Stimulated activated CD4-positive, alpha-beta T cell treated with anti-CD3 and anti-CD28 coated beads, Interleukin-15, amount 100 ng/mL, for 1 hour (primary cell): Measurements from ENCODE around the gene ANKRD23.
"Not testable (repeated sequence)": the region's sequence is repeated elsewhere in the genome, so short reads cannot be mapped to it uniquely, and the experiment has no call there.

ENCODE experiments used
- DNase-seq, 2 donors: peaks; one replicate each; pipeline ENCODE4 v3.0.0-alpha.2; 2020; ENCODE audit warnings: low read depth in 1 of 2, low spot score in 1 of 2

ANKRD23 gene

DNA sequence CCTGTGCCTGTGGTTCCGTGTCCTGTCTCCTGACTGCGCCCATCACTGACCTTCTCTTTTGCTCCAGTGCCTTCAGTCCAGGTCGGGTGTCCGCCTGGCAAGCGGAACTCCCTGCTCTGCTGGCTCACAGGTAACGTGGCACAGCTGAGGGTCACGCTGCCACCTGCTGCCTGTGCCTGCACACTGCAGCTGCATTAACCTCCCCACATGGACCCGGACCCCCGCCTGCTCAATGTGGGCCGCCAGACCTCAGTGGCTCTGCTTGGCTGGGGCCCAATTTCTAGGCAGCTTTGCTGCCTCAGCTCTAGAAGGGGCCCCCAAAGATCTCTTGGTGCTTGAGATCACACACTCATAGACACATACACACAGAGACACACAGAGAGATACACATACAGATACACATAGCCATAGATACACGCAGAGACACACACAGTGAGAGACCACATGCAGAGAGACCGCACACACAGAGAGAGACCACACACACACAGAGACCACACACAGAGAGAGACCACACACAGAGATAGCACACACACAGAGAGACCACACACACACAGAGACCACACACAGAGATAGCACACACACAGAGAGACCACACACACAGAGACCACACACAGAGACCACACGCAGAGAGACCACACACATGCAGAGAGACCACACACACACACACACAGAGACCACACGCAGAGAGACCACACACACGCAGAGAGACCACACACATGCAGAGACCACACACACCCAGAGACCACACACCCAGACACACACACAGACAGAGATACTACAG is 42.6 kb downstream of the ANKRD23 start:
- peak; percentile 46 to 60 for DNase-seq

GRCh38 chr2:96800061-96801004 is 43.5 kb downstream of the ANKRD23 start:
- DNase-seq, result no peak

- DNase-seq, result no peak
Observed at GRCh38 chr2:96799623-96799935, 44.2 kb downstream of the ANKRD23 start.

DNA sequence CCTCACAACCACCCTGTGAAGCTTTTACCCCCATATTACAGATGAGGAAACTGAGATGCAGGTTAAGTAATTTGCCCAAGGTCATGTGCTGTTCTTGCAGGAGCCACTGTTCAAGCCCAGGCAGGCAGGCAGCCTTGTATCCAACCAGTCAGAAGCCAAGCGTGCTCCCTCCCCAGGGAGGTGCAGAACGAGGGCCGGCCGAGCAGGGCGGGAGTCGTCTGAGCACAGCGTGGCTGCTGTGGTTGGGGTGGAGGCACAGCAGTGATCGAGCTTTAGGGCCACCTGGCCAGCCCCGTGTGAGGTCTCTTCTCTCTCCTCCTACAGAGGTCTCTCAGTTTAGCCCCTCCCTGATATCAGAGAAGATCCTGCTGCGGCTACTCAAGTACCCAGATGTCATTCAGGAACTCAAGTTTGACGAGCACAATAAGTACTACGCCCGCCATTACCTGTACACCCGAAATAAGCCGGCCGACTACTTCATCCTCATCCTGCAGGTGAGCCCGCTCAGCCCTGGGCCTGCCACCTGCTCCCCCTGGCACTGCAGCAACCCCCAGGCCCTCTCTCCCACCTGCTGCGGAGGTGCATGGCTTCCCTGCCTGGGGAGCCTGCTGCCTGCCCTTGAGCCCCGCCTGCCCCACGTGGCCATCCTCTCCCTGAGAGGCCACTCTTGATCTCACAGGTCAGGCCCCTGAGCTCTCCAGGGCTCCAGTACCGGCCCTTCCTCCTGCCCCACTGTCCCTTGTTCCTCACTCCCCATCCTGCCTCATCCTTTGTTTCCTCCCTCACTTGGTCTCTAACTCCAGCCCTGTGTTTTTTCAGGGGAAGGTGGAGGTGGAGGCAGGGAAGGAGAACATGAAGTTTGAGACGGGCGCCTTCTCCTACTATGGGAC is 44.8 kb downstream of the ANKRD23 start:
- no peak for DNase-seq

DNA sequence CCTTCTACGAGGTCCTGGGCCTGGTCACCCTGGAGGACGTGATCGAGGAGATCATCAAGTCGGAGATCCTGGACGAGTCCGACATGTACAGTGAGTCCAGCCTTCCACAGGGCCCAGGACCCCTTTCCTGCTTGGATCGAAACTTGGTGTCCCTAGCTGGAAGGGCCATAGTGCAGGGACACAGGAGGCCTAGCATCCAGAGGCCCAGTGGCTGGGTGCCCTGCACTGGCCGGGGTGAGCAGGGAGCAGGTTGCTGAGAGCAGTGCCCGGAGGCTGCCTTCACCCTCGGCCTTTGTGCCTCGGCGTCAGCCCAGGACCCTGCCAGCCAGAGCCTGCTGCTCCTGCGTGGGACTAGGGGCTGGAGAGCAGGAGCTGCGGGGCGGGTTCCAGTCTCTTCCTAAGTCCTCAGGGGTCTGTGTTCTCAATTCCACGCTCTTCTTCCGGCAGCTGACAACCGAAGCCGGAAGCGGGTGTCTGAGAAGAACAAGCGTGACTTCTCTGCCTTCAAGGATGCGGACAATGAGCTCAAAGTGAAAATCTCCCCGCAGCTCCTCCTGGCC is 46.7 kb downstream of the ANKRD23 start:
- no peak for DNase-seq

GRCh38 chr2:96796497-96796896 is 47.3 kb downstream of the ANKRD23 start:
- DNase-seq, result not testable (repeated sequence)

DNA sequence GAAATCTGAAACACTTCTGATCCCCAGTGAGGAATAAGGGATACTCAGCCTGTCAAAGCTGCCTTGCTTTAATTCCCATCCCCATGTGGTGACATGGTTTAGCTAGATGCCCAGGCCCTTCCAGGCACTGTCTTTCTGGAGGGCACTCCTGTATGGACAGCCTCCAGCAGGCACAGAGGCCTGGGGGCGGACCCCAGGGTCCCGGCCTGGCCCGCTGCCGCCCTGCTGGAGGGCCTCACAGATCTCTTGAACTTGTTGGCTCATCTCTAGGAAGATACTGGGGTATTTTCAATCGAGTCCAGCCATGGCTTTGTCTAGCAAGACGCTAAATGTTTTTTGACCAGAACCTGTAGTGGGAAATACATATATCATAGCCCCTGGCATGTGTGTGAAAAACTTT is 48.7 kb downstream of the ANKRD23 start:
- DNase-seq, result no peak

DNA sequence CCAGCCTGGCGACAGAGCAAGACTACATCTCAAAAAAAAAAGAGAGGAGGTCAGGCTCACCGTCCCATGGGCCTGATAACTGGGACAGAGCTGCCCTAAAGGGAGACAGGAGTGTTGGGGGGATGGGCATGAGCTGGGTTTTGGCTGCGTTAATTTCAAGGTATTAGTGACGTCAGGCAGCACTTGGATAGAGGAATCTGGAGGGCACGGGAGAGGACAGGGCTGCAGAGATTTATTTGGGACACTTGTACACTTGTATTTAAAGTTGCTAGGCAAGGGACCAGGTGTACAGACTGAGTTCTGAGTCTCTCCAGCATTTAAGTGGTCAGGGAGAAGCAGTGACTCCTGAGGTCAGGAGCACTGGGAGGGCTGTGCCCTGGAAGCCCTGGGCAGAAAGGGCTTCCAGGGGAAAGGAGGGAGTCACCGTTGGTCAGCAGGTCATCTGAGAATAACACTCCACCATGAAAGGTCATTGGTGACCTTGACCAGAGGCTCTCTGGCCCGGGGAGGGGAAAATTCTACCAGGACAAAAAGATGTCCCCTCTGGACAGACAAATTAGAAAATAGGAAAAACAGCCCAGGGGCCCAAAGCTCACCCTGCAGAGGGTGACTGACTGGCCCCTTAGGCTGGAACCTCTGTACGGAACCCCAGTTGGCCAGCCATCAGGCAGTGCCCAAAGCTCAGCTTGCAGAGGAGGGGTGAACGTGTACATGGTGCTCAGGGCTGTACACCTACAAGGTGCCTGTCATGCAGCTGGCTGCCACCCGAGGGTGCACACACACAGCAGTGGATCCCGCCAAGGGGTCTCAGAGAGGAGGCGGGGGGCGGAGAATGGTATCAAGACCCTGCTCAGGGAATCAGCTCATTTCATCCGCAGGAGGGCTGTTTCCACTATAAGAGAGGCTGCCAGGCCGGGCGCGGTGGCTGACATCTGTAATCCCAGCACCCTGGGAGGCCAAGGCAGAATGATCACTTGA is 50.8 kb downstream of the ANKRD23 start:
- no peak for DNase-seq

DNA sequence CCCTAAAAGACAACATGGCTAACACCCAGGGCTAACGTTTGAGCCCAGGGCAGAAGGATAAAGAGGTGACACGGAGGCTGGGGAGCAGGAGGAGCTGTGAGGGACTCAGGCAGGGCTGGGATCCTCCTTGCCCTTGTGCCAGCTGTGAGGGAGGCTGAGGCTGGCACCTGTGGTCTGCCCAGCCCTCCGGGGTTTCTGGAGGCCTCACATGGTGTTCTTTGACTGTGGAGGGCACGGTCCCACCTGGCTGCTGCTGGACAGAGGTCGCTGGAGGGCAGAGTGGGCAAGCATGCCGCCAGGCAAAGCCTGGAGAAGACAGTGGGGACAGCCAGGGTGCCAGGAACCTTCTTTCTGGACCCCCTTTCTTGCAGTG is 54.6 kb downstream of the ANKRD23 start:
- DNase-seq, result no peak

DNA sequence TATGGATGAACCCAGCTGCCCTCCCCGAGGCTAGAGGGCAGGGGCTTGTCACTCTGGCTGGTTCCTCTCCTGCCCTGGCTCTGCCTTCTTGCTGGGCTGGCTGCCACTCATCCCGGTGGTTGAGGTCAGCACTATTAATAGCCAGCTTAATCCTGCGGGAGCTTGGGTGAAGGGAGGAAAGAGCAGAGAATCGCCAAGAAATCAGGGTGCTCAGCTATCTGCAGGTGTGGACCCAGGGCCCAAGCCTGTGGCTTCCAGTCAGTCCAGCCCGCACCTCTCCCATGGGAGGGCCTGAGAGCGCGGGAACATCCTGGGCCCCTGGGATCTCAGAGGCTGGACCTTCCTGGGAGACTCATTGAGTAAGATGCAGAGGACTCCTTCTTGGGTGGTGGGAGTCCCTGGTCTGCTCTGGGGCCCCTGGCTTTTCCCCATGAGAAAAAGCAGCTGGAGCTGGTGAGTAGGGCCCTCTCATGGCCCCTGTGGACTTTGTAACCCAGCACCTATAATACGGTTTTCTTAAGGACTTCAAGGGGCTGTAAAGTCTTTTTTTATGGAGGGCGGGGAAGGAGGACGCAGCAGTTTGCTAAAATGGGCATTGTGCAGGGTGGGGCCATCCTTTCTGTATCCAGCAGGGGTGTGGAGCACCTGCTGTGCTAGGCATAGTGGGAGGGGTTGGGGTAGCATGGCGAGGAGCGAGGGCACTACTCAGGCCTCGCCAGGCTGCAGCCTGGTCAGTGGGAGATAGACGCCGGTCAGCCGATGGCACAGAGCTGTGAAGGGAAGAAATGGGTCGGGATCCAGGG is 55.2 kb downstream of the ANKRD23 start:
- no peak for DNase-seq
